Chondrocyte (in vitro differentiated cells): ENCODE data around the gene PLOD3. TPM values are rescaled to one million over a fixed set of nuclear protein-coding genes. Genes with fewer than 3 reads are reported as not detected.

Experiments used
- DNase-seq: peaks from one replicate; pipeline ENCODE4 v3.0.0; 2021; ENCODE audit warnings: mixed read lengths, low spot score
- H3K27ac Mint-ChIP-seq: one replicate; pipeline ENCODE4 v1.8.0; 2021; ENCODE audit warnings: mild to moderate bottlenecking, moderate library complexity, mixed read lengths; ENCODE audit not compliant: unreplicated experiment
- H3K27me3 Mint-ChIP-seq: 2 replicates; pipeline ENCODE4 v1.8.0; 2021; ENCODE audit warnings: low read depth, mixed read lengths
- H3K36me3 Mint-ChIP-seq: 2 replicates; pipeline ENCODE4 v1.8.0; 2021; ENCODE audit warnings: low read depth, mixed read lengths
- H3K4me1 Mint-ChIP-seq: 2 replicates; pipeline ENCODE4 v1.8.0; 2021; ENCODE audit warnings: low read depth, mild to moderate bottlenecking, mixed read lengths
- H3K4me3 Mint-ChIP-seq: one replicate; pipeline ENCODE4 v1.8.0; 2021; ENCODE audit warnings: mild to moderate bottlenecking, moderate library complexity, mixed read lengths; ENCODE audit not compliant: unreplicated experiment
- H3K9me3 Mint-ChIP-seq: 2 replicates; pipeline ENCODE4 v1.8.0; 2021; ENCODE audit warnings: low read depth, mixed read lengths
- CTCF ChIP-seq: fragments of 200-600 bp; sonication (generic); IDR thresholded peaks from 2 replicates; pipeline ENCODE4 v1.5.0; 2021; ENCODE audit warnings: antibody characterized with exemption, mild to moderate bottlenecking, moderate library complexity
- total RNA-seq: library from RNA; stranded (reverse); gene quantifications from 3 replicates; pipeline ENCODE4 v1.2.1, GENCODE V29; 2021

PLOD3 gene
- total RNA-seq, 1 donor from 2014 or later = 156 TPM

GRCh38 chr7:101251871-101252659 is 34.7 kb upstream of the PLOD3 start:
- TF ChIP-seq CTCF = peak; percentile 3
- DNase-seq = peak; percentile 99
- Mint-ChIP-seq H3K36me3 (peaks cover 5% of the 10 kb centered on the region), H3K27ac (peak overlapping the region; percentile 99), H3K4me3 (peak overlapping the region; percentile 100), H3K27me3 (no peaks in the 10 kb centered on the region), H3K4me1 (peaks cover 24% of the 10 kb centered on the region), H3K9me3 (no peaks in the 10 kb centered on the region)

GRCh38 chr7:101250324-101250723 is 32.9 kb upstream of the PLOD3 start:
- no peak for DNase-seq
- peak overlapping the region; percentile 100 for H3K4me3 Mint-ChIP-seq
- no peaks in the 10 kb centered on the region for H3K27me3 Mint-ChIP-seq
- peaks cover 30% of the 10 kb centered on the region for H3K4me1 Mint-ChIP-seq
- TF ChIP-seq CTCF = no peak
- H3K36me3 Mint-ChIP-seq = peaks cover 5% of the 10 kb centered on the region
- no peaks in the 10 kb centered on the region for H3K9me3 Mint-ChIP-seq
- no peak overlapping the region for H3K27ac Mint-ChIP-seq

- Mint-ChIP-seq H3K27ac (no peak overlapping the region), H3K9me3 (no peaks in the 10 kb centered on the region), H3K36me3 (peaks cover 5% of the 10 kb centered on the region), H3K4me1 (peaks cover 40% of the 10 kb centered on the region), H3K27me3 (no peaks in the 10 kb centered on the region), H3K4me3 (no peak overlapping the region)
- DNase-seq = no peak
- TF ChIP-seq CTCF = no peak
Observed at GRCh38 chr7:101248276-101248675, 30.9 kb upstream of the PLOD3 start.

- H3K4me3 Mint-ChIP-seq = peak overlapping the region; percentile 98
- DNase-seq = no peak
- H3K36me3 Mint-ChIP-seq = peaks cover 3% of the 10 kb centered on the region
- TF ChIP-seq CTCF = no peak
- no peaks in the 10 kb centered on the region for H3K9me3 Mint-ChIP-seq
- H3K27ac Mint-ChIP-seq = peak overlapping the region; percentile 97
- H3K27me3 Mint-ChIP-seq = no peaks in the 10 kb centered on the region
- H3K4me1 Mint-ChIP-seq = peaks cover 20% of the 10 kb centered on the region
Observed at GRCh38 chr7:101245147-101245668, 27.8 kb upstream of the PLOD3 start.

GRCh38 chr7:101244375-101245146 is 27.2 kb upstream of the PLOD3 start, which contains the start of gene FIS1:
FIS1 (minus strand) TSS chr7:101245081; CDS start chr7:101245004, 77 bp downstream.
- Mint-ChIP-seq H3K9me3 (no peaks in the 10 kb centered on the region), H3K4me3 (peak within 1 kb of the TSS; percentile 98), H3K27ac (peak within 1 kb of the TSS; percentile 97), H3K27me3 (no peaks in the 10 kb centered on the region), H3K4me1 (peaks cover 17% of the 10 kb centered on the region), H3K36me3 (peaks cover 5% of the 10 kb centered on the region)
- TF ChIP-seq CTCF = peak; percentile 99
- peak; percentile 98 for DNase-seq
